ENCODE results near the gene ADAM23. TPM values are rescaled to one million over a fixed set of nuclear protein-coding genes. Genes with fewer than 3 reads are reported as not detected.
"Not testable (repeated sequence)": the region's sequence is repeated elsewhere in the genome, so short reads cannot be mapped to it uniquely, and the experiment has no call there.

ADAM23 gene, protein sequence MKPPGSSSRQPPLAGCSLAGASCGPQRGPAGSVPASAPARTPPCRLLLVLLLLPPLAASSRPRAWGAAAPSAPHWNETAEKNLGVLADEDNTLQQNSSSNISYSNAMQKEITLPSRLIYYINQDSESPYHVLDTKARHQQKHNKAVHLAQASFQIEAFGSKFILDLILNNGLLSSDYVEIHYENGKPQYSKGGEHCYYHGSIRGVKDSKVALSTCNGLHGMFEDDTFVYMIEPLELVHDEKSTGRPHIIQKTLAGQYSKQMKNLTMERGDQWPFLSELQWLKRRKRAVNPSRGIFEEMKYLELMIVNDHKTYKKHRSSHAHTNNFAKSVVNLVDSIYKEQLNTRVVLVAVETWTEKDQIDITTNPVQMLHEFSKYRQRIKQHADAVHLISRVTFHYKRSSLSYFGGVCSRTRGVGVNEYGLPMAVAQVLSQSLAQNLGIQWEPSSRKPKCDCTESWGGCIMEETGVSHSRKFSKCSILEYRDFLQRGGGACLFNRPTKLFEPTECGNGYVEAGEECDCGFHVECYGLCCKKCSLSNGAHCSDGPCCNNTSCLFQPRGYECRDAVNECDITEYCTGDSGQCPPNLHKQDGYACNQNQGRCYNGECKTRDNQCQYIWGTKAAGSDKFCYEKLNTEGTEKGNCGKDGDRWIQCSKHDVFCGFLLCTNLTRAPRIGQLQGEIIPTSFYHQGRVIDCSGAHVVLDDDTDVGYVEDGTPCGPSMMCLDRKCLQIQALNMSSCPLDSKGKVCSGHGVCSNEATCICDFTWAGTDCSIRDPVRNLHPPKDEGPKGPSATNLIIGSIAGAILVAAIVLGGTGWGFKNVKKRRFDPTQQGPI
- under 1 TPM in 1 of 2 experiments, not detected in 1; 0.30 TPM for total RNA-seq
- polyA plus RNA-seq = under 1 TPM in 1 of 3 donors, not detected in 2; 0.10 TPM
- total RNA-seq = 0 to 0.26 (median 0) reads per million in 6 experiments

DNA sequence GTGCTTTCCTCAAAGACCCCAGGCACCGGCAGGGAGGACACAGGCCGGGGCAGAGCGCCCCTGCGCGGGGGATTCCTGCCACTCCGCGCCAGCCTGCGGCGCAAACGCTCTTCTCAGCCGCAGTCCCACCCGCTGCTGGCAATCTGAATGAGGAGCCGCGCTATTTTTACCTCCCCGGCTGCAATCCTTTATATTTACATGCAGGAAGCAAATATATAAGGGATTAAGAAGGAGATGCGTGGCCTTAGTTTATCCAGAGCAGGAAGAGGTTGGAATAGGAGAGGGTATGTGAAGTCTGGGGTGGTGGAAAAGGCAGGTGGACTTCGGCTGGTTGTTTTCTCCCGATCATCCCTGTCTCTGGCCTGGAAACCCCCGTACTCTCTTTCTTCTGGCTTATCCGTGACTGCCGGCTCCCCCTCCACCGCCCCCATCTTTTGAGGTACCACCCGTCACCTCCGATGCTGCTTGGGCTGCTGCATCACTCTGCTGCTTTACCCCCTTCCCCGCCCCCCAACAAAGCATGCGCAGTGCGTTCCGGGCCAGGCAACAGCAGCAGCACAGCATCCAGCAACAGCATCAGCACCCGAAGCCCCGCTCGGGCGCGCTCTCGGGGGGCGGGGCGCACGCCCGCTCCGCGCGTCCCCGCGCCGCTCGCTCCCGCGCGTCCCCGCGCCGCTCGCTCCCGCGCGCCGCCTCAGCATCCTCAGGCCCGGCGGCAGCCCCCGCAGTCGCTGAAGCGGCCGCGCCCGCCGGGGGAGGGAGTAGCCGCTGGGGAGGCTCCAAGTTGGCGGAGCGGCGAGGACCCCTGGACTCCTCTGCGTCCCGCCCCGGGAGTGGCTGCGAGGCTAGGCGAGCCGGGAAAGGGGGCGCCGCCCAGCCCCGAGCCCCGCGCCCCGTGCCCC is at the start of gene ADAM23:
Gene ADAM23, plus strand, starts transcription at position 700 of the 902 bp plus-strand sequence. CDS start 335 bp downstream, outside the sequence.
- no peak within 1 kb of the TSS for H3K27ac Mint-ChIP-seq
- peaks cover 8 to 23% (median 15%) of the 10 kb centered on the region in 4 donors for H3K4me1 Mint-ChIP-seq
- H3K36me3 Mint-ChIP-seq = no peaks in the 10 kb centered on the region
- POLR2A ChIA-PET = no interaction called here
- H3K9me3 Mint-ChIP-seq = no peaks in the 10 kb centered on the region
- DNase-seq (peak in 6 of 10 donors; percentile 2 to 65 (median 10)), ATAC-seq (peak; percentile 28 to 43)
- peak within 1 kb of the TSS; percentile 65 to 85 (median 76) for H3K4me3 Mint-ChIP-seq
- peaks cover 45 to 81% (median 57%) of the 10 kb centered on the region in 5 donors for H3K27me3 Mint-ChIP-seq

DNA sequence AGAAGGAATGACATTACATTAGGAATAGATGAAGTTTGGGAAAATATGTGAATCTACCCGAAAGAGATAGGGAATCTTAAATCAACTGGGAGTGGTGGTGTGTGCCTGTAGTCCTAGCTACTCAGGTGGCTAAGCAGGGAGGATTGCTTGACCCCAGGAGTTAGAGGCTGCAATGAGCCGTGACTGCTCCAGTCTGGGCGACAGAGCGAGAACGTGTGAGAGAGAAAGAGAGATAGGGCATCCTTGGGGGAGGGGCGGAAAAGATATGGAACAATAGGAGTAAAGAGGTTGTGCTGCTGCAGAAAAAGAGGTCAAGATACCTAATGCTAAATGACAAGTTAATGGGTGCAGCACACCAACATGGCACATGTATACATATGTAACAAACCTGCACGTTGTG is 47.1 kb upstream of the ADAM23 start:
- POLR2A ChIA-PET = no interaction called here
- ATAC-seq (no peak), DNase-seq (no peak)
- H3K27ac Mint-ChIP-seq = no peak overlapping the region
- H3K9me3 Mint-ChIP-seq = peaks cover 0 to 21% (median 10%) of the 10 kb centered on the region in 9 donors
- H3K4me1 Mint-ChIP-seq = no peaks in the 10 kb centered on the region
- H3K36me3 Mint-ChIP-seq = peaks cover 0 to 5% (median 0%) of the 10 kb centered on the region in 3 donors
- no peak overlapping the region for H3K4me3 Mint-ChIP-seq
- peaks cover 0 to 18% (median 3%) of the 10 kb centered on the region in 5 donors for H3K27me3 Mint-ChIP-seq

DNA sequence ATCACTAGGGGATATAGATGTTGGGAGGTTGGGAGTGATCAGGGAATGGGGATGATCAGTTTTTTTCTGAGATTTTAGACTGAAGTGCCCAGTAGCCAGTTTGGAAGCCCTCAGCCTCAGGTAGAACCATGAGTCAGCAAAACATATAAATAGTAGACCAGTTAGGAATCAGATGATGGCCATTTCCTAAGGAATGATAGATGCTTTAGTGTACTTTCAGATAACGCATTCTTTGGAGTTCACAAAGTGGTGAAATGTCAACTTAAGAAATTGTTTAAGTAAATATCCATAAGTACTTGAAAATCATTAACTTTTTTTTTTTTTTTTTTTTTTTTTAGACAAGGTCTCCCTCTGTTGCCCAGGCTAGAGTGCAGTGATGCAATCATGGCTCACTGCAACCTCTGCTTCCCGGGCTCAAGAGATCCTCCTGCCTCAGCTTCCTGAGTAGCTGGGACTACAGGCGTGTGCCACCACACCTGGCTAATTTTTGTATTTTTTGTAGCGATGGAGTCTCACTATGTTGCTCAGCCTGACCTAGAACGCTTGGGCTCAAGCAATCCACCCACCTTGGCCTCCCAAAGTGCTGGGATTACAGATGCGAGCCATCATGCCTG is 40.3 kb upstream of the ADAM23 start:
- H3K36me3 Mint-ChIP-seq, H3K27me3 Mint-ChIP-seq, H3K4me3 Mint-ChIP-seq, DNase-seq, POLR2A ChIA-PET, H3K4me1 Mint-ChIP-seq, ATAC-seq, H3K27ac Mint-ChIP-seq: not testable (repeated sequence)
- H3K9me3 Mint-ChIP-seq = peaks cover 0 to 17% (median 0%) of the 10 kb centered on the region in 9 donors

DNA sequence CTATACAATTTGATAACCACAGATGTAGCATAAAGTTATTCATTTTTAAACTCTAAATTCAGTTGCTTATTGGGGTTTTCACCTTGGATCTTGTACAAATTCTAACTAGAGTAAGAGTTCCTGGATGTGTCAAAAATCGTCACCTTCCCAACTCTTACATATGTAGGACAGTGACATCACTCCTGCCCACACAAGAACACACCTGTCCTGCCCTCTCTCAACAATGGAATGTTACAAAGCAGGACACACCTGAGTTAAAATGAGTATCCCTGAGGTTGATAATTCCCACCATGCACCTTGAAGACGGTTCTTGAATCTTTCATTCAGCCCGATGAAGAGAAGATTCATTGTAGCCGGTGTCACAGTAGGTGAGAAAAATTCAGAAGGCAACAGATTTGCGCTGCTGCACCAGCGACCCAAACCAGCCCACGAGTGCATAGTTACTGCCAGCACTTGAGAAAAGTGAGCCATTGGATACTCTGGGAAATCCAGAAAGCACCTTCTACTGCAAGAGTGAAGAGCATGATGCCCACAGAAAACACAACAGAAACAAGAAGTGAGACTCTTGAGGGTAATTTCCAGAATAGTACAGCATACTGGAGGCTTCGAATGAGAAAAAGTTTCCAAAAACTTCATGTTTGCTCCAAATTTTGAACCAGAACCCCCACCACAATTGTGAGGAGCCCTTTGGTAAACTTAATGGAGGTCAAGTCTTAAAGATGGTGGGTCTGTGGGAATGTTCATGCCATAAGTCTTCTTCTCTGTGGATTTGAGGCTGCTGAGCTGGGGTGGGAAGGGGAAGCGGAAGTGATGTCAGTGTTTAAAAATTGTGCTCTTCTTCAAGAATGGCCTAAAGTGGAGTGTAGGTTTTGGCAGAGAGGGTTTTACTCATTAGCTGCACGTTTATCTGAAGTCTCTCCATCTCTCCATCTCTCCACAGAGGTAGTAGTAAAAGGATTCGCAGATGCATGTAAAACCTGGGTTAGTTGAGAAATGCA is 34.7 kb upstream of the ADAM23 start:
- POLR2A ChIA-PET = no interaction called here
- ATAC-seq (no peak), DNase-seq (no peak)
- Mint-ChIP-seq H3K36me3 (no peaks in the 10 kb centered on the region), H3K9me3 (peaks cover 0 to 10% (median 4%) of the 10 kb centered on the region in 9 donors), H3K4me3 (no peak overlapping the region), H3K4me1 (no peaks in the 10 kb centered on the region), H3K27ac (no peak overlapping the region), H3K27me3 (peaks cover 0 to 8% (median 4%) of the 10 kb centered on the region in 5 donors)

DNA sequence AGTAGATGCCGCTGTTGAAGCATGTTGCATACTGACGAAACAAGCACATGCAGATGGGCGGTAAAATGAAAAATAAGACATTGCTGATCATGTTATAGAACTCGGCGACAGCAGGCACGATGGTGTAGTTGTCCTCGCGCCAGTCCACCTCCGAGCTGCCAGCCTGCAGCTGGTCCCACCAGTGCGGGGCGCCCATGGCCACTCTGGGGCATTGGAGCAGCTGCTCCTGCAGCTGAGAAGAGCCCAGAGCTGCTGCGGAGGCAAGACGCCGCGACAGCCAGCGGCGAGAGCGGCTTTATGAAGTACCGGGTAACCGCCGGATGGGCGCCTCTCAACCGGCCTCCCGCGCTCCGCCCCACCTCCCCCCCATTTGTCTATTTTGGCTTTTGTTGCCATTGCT is 32.6 kb upstream of the ADAM23 start:
- Mint-ChIP-seq H3K4me1 (peaks cover 0 to 2% (median 0%) of the 10 kb centered on the region in 4 donors), H3K27me3 (peaks cover 0 to 11% (median 6%) of the 10 kb centered on the region in 5 donors), H3K27ac (no peak overlapping the region), H3K4me3 (no peak overlapping the region), H3K9me3 (peaks cover 0 to 10% (median 4%) of the 10 kb centered on the region in 9 donors), H3K36me3 (no peaks in the 10 kb centered on the region)
- ATAC-seq (no peak), DNase-seq (no peak)
- POLR2A ChIA-PET = no interaction called here

DNA sequence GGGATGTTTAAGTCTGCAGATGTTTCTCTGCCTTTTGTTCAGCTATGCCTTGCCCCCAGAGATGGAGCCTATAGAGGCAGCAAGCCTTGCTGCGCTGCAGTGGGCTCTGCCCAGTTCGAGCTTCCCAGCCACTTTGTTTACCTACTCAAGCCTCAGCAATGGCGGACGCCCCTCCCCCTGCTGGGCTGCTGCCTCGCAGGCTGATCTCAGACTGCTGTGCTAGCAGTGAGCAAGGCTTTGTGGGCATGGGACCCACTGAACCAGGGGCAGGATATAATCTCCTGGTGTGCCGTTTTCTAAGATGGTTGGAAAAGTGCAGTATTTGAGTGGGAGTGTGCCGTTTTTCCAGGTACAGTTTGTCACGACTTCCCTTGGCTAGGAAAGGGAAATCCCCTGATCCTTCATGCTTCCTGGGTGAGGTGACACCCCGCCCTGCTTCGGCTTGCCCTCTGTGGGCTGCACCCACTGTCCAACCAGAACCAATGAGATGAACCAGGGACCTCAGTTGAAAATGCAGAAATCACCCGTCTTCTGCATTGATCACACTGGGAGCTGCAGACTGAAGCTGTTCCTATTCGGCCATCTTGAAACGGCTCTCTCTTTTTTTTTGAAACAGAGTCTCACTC is 27.6 kb upstream of the ADAM23 start:
- POLR2A ChIA-PET = no interaction called here
- H3K9me3 Mint-ChIP-seq = peaks cover 0 to 24% (median 4%) of the 10 kb centered on the region in 9 donors
- no peak for ATAC-seq
- no peak overlapping the region for H3K27ac Mint-ChIP-seq
- H3K4me1 Mint-ChIP-seq = peaks cover 0 to 2% (median 0%) of the 10 kb centered on the region in 4 donors
- DNase-seq = no peak
- peaks cover 0 to 14% (median 2%) of the 10 kb centered on the region in 3 donors for H3K36me3 Mint-ChIP-seq
- H3K4me3 Mint-ChIP-seq = no peak overlapping the region
- peaks cover 11 to 20% (median 13%) of the 10 kb centered on the region in 5 donors for H3K27me3 Mint-ChIP-seq

DNA sequence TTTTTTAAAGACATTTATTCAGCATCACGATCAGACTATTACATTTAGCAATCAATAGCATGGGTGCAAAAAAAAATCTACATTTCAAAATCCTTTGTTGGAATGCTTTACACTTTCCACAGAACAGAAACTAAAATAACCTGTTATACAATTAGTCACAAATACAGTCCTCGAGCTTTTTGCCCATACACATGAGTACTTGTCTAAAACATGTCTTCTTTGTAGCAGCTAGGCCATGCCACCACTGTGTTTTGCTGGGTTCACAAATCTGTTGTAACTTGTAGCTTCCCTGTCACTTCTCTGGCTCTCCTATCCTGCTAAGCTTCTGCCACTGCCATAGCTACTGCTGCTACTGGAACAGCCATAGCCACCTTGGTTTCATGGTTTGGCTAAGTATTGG is 24.4 kb upstream of the ADAM23 start:
- Mint-ChIP-seq H3K27ac (no peak overlapping the region), H3K27me3 (peaks cover 12 to 26% (median 18%) of the 10 kb centered on the region in 5 donors), H3K4me3 (no peak overlapping the region)

DNA sequence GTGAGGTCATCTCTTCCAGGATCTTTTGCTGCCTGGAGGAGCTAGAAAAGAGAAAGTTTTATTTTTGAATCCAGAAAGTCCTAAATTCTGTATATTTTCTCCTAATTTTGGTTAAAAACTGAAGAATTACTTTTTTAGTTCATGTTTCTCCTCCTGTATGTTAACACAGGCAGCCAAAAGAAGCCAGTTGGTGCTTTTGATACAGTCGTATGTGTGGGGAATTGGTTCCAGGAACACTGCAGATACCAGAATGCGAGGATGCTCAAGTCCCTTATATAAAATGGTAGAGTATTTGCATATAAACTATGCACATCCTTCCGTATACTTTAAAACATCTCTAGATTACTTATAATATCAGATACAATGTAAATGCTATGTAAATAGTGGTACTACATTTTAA is 22.6 kb upstream of the ADAM23 start:
- H3K27ac Mint-ChIP-seq = no peak overlapping the region
- DNase-seq (no peak), ATAC-seq (no peak)
- no peaks in the 10 kb centered on the region for H3K4me1 Mint-ChIP-seq
- H3K4me3 Mint-ChIP-seq = no peak overlapping the region
- H3K27me3 Mint-ChIP-seq = peaks cover 12 to 26% (median 17%) of the 10 kb centered on the region in 5 donors
- H3K36me3 Mint-ChIP-seq = peaks cover 0 to 14% (median 2%) of the 10 kb centered on the region in 3 donors
- H3K9me3 Mint-ChIP-seq = peaks cover 0 to 17% (median 4%) of the 10 kb centered on the region in 9 donors
- POLR2A ChIA-PET = no interaction called here

More for the DNA sequence above, 24.4 kb upstream of the ADAM23 start:
- peaks cover 0 to 17% (median 4%) of the 10 kb centered on the region in 9 donors for H3K9me3 Mint-ChIP-seq
- no peak for ATAC-seq
- POLR2A ChIA-PET = no interaction called here
- H3K4me1 Mint-ChIP-seq = peaks cover 0 to 2% (median 0%) of the 10 kb centered on the region in 4 donors
- no peak for DNase-seq
- peaks cover 0 to 14% (median 2%) of the 10 kb centered on the region in 3 donors for H3K36me3 Mint-ChIP-seq

DNA sequence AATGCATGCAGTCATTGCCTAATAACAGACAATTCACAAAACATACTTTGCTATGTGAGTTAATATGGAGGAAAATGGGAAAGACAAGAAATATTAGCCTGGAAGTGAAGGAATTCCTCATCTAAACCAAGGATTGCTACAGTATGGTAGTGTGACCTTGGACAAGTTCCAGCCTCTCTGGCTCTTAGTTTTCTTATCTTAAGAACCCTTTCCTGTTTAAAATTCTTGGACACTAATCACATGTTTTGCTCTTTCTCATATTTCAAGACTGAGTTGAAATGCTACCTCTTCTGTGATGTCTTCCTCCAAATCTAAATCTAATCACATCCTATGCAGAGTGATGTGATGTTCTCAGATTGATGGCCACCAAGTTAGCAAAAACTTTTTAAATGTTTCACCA is 20.8 kb upstream of the ADAM23 start:
- ATAC-seq (no peak), DNase-seq (no peak)
- POLR2A ChIA-PET = no interaction called here
- H3K4me3 Mint-ChIP-seq = no peak overlapping the region
- no peak overlapping the region for H3K27ac Mint-ChIP-seq
- peaks cover 0 to 9% (median 2%) of the 10 kb centered on the region in 3 donors for H3K36me3 Mint-ChIP-seq
- no peaks in the 10 kb centered on the region for H3K4me1 Mint-ChIP-seq
- H3K9me3 Mint-ChIP-seq = peaks cover 0 to 17% (median 4%) of the 10 kb centered on the region in 9 donors
- H3K27me3 Mint-ChIP-seq = peaks cover 10 to 26% (median 16%) of the 10 kb centered on the region in 5 donors

DNA sequence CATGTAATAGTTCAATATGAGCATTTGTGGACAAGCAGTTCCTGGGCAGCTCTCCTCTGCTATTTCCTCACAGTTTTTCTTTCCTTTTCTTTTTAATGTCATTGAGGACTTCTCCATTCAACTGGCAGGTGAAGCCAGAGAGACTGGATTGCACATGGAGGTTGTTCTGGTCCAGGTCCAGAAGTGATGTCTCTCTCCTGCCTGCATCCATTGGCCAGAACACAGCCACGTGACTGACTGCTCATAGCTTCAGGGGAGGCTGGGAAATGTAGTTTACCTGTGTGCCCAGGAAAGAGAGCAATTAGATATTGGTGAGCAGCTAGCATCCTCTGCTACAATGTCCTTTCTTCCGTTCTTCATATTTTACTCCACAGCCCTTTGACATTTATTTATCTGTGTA is 20.2 kb upstream of the ADAM23 start:
- Mint-ChIP-seq H3K27ac (no peak overlapping the region), H3K36me3 (peaks cover 0 to 9% (median 2%) of the 10 kb centered on the region in 3 donors), H3K4me3 (no peak overlapping the region), H3K4me1 (no peaks in the 10 kb centered on the region), H3K9me3 (peaks cover 0 to 15% (median 4%) of the 10 kb centered on the region in 9 donors), H3K27me3 (peaks cover 10 to 26% (median 16%) of the 10 kb centered on the region in 5 donors)
- ATAC-seq = no peak
- POLR2A ChIA-PET = no interaction called here
- DNase-seq = no peak
